Mucosa of descending colon (tissue), 3 donors: Measurements from ENCODE around the gene CTCFL. TPM values are rescaled to one million over a fixed set of nuclear protein-coding genes. Genes with fewer than 3 reads are reported as not detected.
"Not testable (repeated sequence)": the region's sequence is repeated elsewhere in the genome, so short reads cannot be mapped to it uniquely, and the experiment has no call there.

ENCODE experiments used
- ATAC-seq: fragments of 200-7000 bp; cut with Tn5 transposase; one replicate; pipeline ENCODE4 v1.9.1; 2020; ENCODE audit warnings: mild to moderate bottlenecking, moderate library complexity
- DNase-seq, 3 donors: peaks; one replicate each; pipeline ENCODE4 v3.0.0-alpha.2; 2020
- H3K36me3 ChIP-seq: fragments of 200-600 bp; one replicate; pipeline ENCODE4 v1.8.0; 2021; ENCODE audit warnings: low read depth, mild to moderate bottlenecking
- H3K4me1 ChIP-seq: fragments of 200-600 bp; one replicate; pipeline ENCODE4 v1.8.0; 2021; ENCODE audit warnings: low read depth, mild to moderate bottlenecking
- H3K4me3 ChIP-seq: fragments of 200-600 bp; one replicate; pipeline ENCODE4 v1.8.0; 2021; ENCODE audit warnings: mild to moderate bottlenecking
- H3K9me3 ChIP-seq: fragments of 200-600 bp; one replicate; pipeline ENCODE4 v1.8.0; 2021; ENCODE audit warnings: mild to moderate bottlenecking
- intact Hi-C, 2 donors: fragments of 100-400 bp; cut with DNase I in 1 of 2; cut with micrococcal nuclease in 1 of 2; formaldehyde crosslinking; loops; one replicate each; pipeline versions ENCODE4 v1.11.0 to v1.11.1; 2022; cut with DNase I, micrococcal nuclease
- total RNA-seq, 3 donors: library from RNA; stranded (reverse); fragmentation: NEBNext Ultra II Directional in 2 of 3; extraction: Animal tissue kit (Norgen Biotek cat#: 25700) in 2 of 3; gene quantifications; one replicate each; pipeline versions ENCODE4 v1.2.1 to v1.2.4, GENCODE V29; 2021 to 2023
- TF ChIP-seq, protein P1 (sequence below): fragments of 200-600 bp; IDR thresholded peaks from one replicate; pipeline ENCODE4 v1.8.0; 2022; ENCODE audit warnings: antibody characterized with exemption, mild to moderate bottlenecking
- donor health status: DM: no; HTN: no; CAD: no; lungs with moderate emphysema.
- donor health status: DM: no; HTN: no; CAD: no.
- donor health status: DM: no; HTN: yes; CAD: no.

Gene CTCFL
- total RNA-seq, 3 donors from 2014 or later: not detected

DNA sequence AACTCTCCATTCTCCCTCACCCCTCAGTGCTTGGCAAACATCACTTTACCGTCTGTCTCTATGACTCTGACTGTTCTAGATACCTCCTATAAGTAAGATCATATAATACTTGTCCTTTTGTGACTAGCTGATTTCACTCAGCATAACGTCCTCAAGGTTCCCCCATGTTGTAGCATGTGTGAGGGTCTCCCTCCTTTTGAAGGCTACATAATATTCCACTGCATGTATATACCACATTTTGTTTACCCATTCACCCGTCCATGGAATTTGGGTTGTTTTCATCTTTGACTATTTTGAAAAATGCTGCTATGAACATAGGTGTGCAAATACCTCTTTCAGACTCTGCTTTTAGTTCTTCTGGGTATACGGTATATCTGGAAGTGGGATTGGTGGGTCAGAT is 28.3 kb downstream of the CTCFL start:
- no peak for ATAC-seq

DNA sequence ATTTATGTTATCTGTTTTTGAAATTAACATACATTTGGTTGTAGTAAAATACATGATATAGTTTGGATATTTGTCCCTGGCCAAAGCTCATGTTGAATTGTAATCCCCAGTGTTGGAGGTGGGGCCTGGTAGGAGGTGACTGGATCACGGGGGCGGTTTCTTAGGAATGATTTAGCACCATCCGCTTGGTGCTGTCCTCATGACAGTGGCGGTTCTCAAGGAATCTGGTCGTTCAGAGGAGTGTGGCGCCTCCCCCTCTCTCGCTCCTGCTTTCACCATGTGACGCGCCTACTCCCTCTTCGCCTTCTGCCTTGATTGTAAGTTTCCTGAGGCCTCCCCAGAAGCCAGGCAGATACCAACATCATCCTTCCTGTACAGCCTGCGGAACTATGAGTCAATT is 29.0 kb downstream of the CTCFL start:
- no peaks in the 10 kb centered on the region for H3K9me3 ChIP-seq
- H3K4me3 ChIP-seq: no peak overlapping the region
- intact Hi-C loops: loop anchor here (2.0 to 5.0 kb wide), 2 partner anchors 109 to 115 kb away; no protein-coding TSS in a partner anchor
- TF ChIP-seq, protein P1, sequence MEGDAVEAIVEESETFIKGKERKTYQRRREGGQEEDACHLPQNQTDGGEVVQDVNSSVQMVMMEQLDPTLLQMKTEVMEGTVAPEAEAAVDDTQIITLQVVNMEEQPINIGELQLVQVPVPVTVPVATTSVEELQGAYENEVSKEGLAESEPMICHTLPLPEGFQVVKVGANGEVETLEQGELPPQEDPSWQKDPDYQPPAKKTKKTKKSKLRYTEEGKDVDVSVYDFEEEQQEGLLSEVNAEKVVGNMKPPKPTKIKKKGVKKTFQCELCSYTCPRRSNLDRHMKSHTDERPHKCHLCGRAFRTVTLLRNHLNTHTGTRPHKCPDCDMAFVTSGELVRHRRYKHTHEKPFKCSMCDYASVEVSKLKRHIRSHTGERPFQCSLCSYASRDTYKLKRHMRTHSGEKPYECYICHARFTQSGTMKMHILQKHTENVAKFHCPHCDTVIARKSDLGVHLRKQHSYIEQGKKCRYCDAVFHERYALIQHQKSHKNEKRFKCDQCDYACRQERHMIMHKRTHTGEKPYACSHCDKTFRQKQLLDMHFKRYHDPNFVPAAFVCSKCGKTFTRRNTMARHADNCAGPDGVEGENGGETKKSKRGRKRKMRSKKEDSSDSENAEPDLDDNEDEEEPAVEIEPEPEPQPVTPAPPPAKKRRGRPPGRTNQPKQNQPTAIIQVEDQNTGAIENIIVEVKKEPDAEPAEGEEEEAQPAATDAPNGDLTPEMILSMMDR: no peak
- DNase-seq (no peak), ATAC-seq (no peak)
- peaks cover 12% of the 10 kb centered on the region for H3K4me1 ChIP-seq
- H3K36me3 ChIP-seq: no peaks in the 10 kb centered on the region

More for the DNA sequence above, 28.3 kb downstream of the CTCFL start:
- DNase-seq: no peak
- intact Hi-C loops: loop anchor here in 1 of 2 donors (5.0 kb wide), 1 partner anchor 109 kb away; no protein-coding TSS in a partner anchor
- H3K36me3 ChIP-seq: no peaks in the 10 kb centered on the region
- H3K9me3 ChIP-seq: no peaks in the 10 kb centered on the region
- H3K4me1 ChIP-seq: peaks cover 9% of the 10 kb centered on the region
- TF ChIP-seq, protein P1: no peak
- no peak overlapping the region for H3K4me3 ChIP-seq

GRCh38 chr20:57493091-57493615 is 31.8 kb downstream of the CTCFL start:
- TF ChIP-seq, protein P1: no peak
- intact Hi-C loops: no loop called here
- peaks cover 8% of the 10 kb centered on the region for H3K4me1 ChIP-seq
- DNase-seq (no peak), ATAC-seq (no peak)
- H3K36me3 ChIP-seq: no peaks in the 10 kb centered on the region
- H3K9me3 ChIP-seq: no peaks in the 10 kb centered on the region
- no peak overlapping the region for H3K4me3 ChIP-seq

DNA sequence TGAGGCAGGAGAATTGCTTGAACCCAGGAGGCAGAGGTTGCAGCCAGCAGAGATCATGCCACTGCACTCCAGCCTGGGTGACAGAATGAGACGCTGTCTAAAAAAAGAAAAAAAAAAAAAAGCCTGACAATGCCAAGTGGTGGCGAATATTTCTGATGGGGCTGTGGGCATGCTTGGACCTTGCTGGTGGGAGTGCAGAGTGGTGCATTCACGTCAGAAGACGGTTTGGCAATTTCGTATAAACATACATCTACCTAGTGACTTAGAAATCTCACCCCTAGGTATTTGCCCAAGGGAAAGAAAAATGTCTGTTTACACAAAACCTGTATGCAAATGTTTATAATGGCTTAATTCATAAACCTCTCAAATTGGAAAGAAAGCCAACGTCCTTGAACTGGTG is 33.6 kb downstream of the CTCFL start:
- TF ChIP-seq, protein P1: no peak
- Histone ChIP-seq H3K4me3 (no peak overlapping the region), H3K36me3 (no peaks in the 10 kb centered on the region), H3K9me3 (no peaks in the 10 kb centered on the region), H3K4me1 (peaks cover 8% of the 10 kb centered on the region)
- ATAC-seq (no peak), DNase-seq (no peak)
- intact Hi-C loops: no loop called here

- DNase-seq, H3K36me3 ChIP-seq, intact Hi-C loops, H3K4me1 ChIP-seq, ATAC-seq, H3K4me3 ChIP-seq, H3K9me3 ChIP-seq: not testable (repeated sequence)
Measured at GRCh38 chr20:57488277-57488676, 36.7 kb downstream of the CTCFL start.

DNA sequence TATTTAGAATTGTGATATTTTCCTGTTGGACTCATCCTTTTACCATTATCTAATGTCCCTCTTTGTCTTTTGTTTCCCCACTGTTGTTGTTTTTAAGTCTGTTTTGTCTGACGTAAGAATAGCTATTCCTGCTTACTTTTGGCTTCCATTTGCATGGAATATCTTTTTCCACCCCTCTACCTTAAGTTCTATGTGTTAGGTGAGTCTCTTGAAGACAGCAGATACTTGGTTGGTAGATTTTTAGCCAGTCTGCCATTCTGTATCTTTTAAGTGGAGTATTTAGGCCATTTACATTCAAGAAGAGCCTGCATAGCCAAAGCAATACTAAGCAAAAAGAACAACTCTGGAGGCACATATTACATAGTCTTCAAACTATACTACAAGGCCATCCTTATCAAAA is 39.2 kb downstream of the CTCFL start:
- DNase-seq: no peak
- no peak for ATAC-seq
- Histone ChIP-seq H3K36me3 (no peaks in the 10 kb centered on the region), H3K4me1 (no peaks in the 10 kb centered on the region), H3K4me3 (no peak overlapping the region), H3K9me3 (no peaks in the 10 kb centered on the region)
- TF ChIP-seq, protein P1: no peak
- intact Hi-C loops: no loop called here
